Tibial nerve (tissue), 4 donors: ENCODE results near the gene VAMP2. TPM values are rescaled to one million over a fixed set of nuclear protein-coding genes. Genes with fewer than 3 reads are reported as not detected.

ENCODE experiments used
- DNase-seq, 2 donors: peaks; one replicate each; pipeline ENCODE4 v3.0.0-alpha.2; 2019; ENCODE audit warnings: low spot score in 2 of 2
- H3K27ac ChIP-seq, 4 donors: fragments of 200-600 bp; sonication (generic) in 3 of 4; one replicate each; pipeline ENCODE4 v1.5.1; 2017 to 2019; ENCODE audit warnings: mild to moderate bottlenecking in 1 of 4
- H3K27me3 ChIP-seq, 2 donors: fragments of 200-600 bp; sonication (generic) in 1 of 2; one replicate each; pipeline versions ENCODE4 v1.5.1 to v1.6.0; 2017 to 2019
- H3K36me3 ChIP-seq, 3 donors: fragments of 200-600 bp; sonication (generic); one replicate each; pipeline ENCODE4 v1.5.1; 2018 to 2019
- H3K4me1 ChIP-seq, 4 donors: fragments of 200-600 bp; sonication (generic) in 3 of 4; one replicate each; pipeline ENCODE4 v1.5.1; 2017 to 2019
- H3K4me3 ChIP-seq, 4 donors: fragments of 200-600 bp; sonication (generic) in 3 of 4; one replicate each; pipeline ENCODE4 v1.5.1; 2017 to 2019; ENCODE audit warnings: mild to moderate bottlenecking in 1 of 4, moderate library complexity in 1 of 4
- H3K9me3 ChIP-seq, 4 donors: fragments of 200-600 bp; sonication (generic) in 3 of 4; one replicate each; pipeline ENCODE4 v1.5.1; 2017 to 2019
- CTCF ChIP-seq, 5 experiments: fragments of 200-600 bp in 3 of 5; fragments of 450-650 bp in 2 of 5; sonication (generic) in 3 of 5; IDR thresholded peaks; one replicate each; pipeline ENCODE4 v1.5.1; 2016 to 2019; ENCODE audit warnings: antibody characterized with exemption in 5 of 5, mild to moderate bottlenecking in 3 of 5, moderate library complexity in 2 of 5
- EP300 ChIP-seq, 2 donors: sonication (generic); formaldehyde crosslinking; IDR thresholded peaks; one replicate each; pipeline ENCODE4 v1.6.1; 2017; ENCODE audit warnings: antibody characterized with exemption in 2 of 2, mild to moderate bottlenecking in 1 of 2
- WGBS, 2 donors: methylation state at CpG; one replicate each; pipeline ENCODE4 v1.1.5; 2018; 5-methylcytosine and 5-hydroxymethylcytosine counted together
- total RNA-seq, 4 donors: library from RNA; depleted of rRNA; stranded (reverse); fragments of >200 nt; gene quantifications; one replicate each; pipeline ENCODE4 v1.1.0, GENCODE V29; 2016

Gene VAMP2
- total RNA-seq, 4 donors from 2014 or later = 48.0 to 72.1 (median 59.0) TPM

- DNase-seq = peak in 1 of 2 donors; percentile 16
- Histone ChIP-seq H3K9me3 (no peaks in the 10 kb centered on the region), H3K4me3 (peak overlapping the region in 3 of 4 donors; percentile 7 to 38 (median 29)), H3K27me3 (peaks cover 0 to 68% of the 10 kb centered on the region in 2 donors), H3K4me1 (peaks cover 0 to 13% (median 6%) of the 10 kb centered on the region in 4 donors), H3K36me3 (no peaks in the 10 kb centered on the region), H3K27ac (no peak overlapping the region)
- TF ChIP-seq CTCF (IDR thresholded peaks at IDR 0.05) (peak; percentile 51 to 74 (median 67)), EP300 (IDR thresholded peaks at IDR 0.05) (no peak)
- 13 to 19% methylated on average over 20 to 45 of the region's 63 CpGs for WGBS, 2 donors
Measured at GRCh38 chr17:8109661-8110455, 52.9 kb downstream of the VAMP2 start.

Other genes with a start within 250 kb of the VAMP2 start
- 10 to 100 TPM in 1 of 4 donors, 1 to 10 TPM in 3; 2.6 to 41.2 (median 3.8) TPM for gene RNF227, start 246.7 kb downstream of the VAMP2 start, total RNA-seq
- gene KCNAB3, start 233.1 kb downstream of the VAMP2 start, total RNA-seq = 1 to 10 TPM; 1.1 to 6.0 (median 1.4) TPM
- gene TRAPPC1, start 231.0 kb downstream of the VAMP2 start, total RNA-seq = 10 to 100 TPM; 24.1 to 39.3 (median 36.8) TPM
- 10 to 100 TPM; 22.4 to 38.0 (median 28.0) TPM for gene CNTROB, start 230.7 kb downstream of the VAMP2 start, total RNA-seq
- under 1 TPM in 1 of 4 donors, not detected in 3; 0.30 TPM for gene GUCY2D, start 160.3 kb downstream of the VAMP2 start, total RNA-seq
- gene ALOX15B, start 123.9 kb downstream of the VAMP2 start, total RNA-seq = 10 to 100 TPM in 2 of 4 donors, 1 to 10 TPM in 2; 3.8 to 22.8 (median 9.3) TPM
- not detected for gene ALOX12B, start 75.2 kb downstream of the VAMP2 start, total RNA-seq
- not detected for gene ALOXE3, start 44.4 kb downstream of the VAMP2 start, total RNA-seq
- gene HES7, start 38.8 kb downstream of the VAMP2 start, total RNA-seq = 1 to 10 TPM in 1 of 4 donors, not detected in 3; 2.1 TPM
- 100 to 1,000 TPM; 157 to 328 (median 204) TPM for gene PER1, start 10.5 kb downstream of the VAMP2 start, total RNA-seq
- 10 to 100 TPM; 28.2 to 47.1 (median 38.2) TPM for gene TMEM107, start 13.4 kb upstream of the VAMP2 start, total RNA-seq
- 10 to 100 TPM; 13.8 to 22.4 (median 19.4) TPM for gene BORCS6, start 27.2 kb upstream of the VAMP2 start, total RNA-seq
- 10 to 100 TPM; 31.2 to 78.1 (median 39.6) TPM for gene AURKB, start 47.6 kb upstream of the VAMP2 start, total RNA-seq
- gene CTC1, start 85.1 kb upstream of the VAMP2 start, total RNA-seq = 10 to 100 TPM; 22.3 to 30.1 (median 25.3) TPM
- gene PFAS, start 86.3 kb upstream of the VAMP2 start, total RNA-seq = 10 to 100 TPM; 19.2 to 39.9 (median 29.5) TPM
- 10 to 100 TPM; 23.0 to 35.4 (median 25.1) TPM for gene RANGRF, start 125.7 kb upstream of the VAMP2 start, total RNA-seq
- gene SLC25A35, start 132.5 kb upstream of the VAMP2 start, total RNA-seq = 1 to 10 TPM; 2.5 to 7.0 (median 6.1) TPM
- 10 to 100 TPM in 2 of 4 donors, 1 to 10 TPM in 2; 6.7 to 77.7 (median 12.0) TPM for gene ARHGEF15, start 147.3 kb upstream of the VAMP2 start, total RNA-seq
- not detected for gene ODF4, start 176.9 kb upstream of the VAMP2 start, total RNA-seq
- gene RPL26, start 220.2 kb upstream of the VAMP2 start, total RNA-seq = 1,000 to 10,000 TPM; 2,635 to 3,277 (median 2,694) TPM
- gene RNF222, start 234.9 kb upstream of the VAMP2 start, total RNA-seq = under 1 TPM in 1 of 4 donors, not detected in 3; 0.59 TPM